Measurements from ENCODE around the gene KCNN4.
"Not testable (repeated sequence)": the region's sequence is repeated elsewhere in the genome, so short reads cannot be mapped to it uniquely, and the experiment has no call there.

GRCh38 chr19:43774940-43775258, 5.9 kb downstream of the KCNN4 start:
- not testable (repeated sequence) for TF ChIP-seq POLR2A, POLR2AphosphoS5 (IDR thresholded peaks at IDR 0.05)

All from transverse colon (tissue), 3 donors.